ENCODE data around the gene OR2L3. TPM values are rescaled to one million over a fixed set of nuclear protein-coding genes. Genes with fewer than 3 reads are reported as not detected.
"Not testable (repeated sequence)": the region's sequence is repeated elsewhere in the genome, so short reads cannot be mapped to it uniquely, and the experiment has no call there.

OR2L3 gene
- total RNA-seq, 4 donors from 2014 or later = not detected

- TF ChIP-seq, protein P1, sequence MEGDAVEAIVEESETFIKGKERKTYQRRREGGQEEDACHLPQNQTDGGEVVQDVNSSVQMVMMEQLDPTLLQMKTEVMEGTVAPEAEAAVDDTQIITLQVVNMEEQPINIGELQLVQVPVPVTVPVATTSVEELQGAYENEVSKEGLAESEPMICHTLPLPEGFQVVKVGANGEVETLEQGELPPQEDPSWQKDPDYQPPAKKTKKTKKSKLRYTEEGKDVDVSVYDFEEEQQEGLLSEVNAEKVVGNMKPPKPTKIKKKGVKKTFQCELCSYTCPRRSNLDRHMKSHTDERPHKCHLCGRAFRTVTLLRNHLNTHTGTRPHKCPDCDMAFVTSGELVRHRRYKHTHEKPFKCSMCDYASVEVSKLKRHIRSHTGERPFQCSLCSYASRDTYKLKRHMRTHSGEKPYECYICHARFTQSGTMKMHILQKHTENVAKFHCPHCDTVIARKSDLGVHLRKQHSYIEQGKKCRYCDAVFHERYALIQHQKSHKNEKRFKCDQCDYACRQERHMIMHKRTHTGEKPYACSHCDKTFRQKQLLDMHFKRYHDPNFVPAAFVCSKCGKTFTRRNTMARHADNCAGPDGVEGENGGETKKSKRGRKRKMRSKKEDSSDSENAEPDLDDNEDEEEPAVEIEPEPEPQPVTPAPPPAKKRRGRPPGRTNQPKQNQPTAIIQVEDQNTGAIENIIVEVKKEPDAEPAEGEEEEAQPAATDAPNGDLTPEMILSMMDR (IDR thresholded peaks at IDR 0.05) = no peak
- no peak for ATAC-seq (ENCODE audit: low FRiP score)
- DNase-seq (ENCODE audit: low spot score) = no peak
These were observed 16.9 kb upstream of the OR2L3 start, which contains the start of gene OR2L2 for GRCh38 chr1:248029770-248030169. TSS of gene OR2L2 (plus strand) at chr1:248030070. CDS start at chr1:248038268, 8,198 bp downstream.

DNA sequence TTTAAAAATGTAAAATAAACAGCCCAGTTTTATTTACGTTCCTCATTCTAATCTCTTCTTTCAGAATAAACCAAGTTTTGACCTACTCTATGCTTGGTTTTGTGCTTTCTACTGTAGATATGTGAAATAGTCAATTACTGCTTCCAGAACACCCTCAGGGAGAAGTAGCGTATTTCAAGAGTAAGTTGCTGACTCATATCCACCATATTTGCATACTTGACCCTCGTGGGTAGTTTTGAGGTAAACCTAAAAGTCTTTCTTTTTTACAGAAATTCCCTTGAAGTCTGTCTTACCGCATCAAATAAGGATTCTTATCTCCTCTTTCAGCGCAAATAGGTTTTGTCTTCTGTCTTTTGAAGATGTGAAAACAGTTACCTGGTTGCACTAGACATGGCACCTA is 1.4 kb upstream of the OR2L3 start:
- TF ChIP-seq, protein P1 (IDR thresholded peaks at IDR 0.05) = no peak
- no peak for DNase-seq (ENCODE audit: low spot score)
- no peak for ATAC-seq (ENCODE audit: low FRiP score)

DNA sequence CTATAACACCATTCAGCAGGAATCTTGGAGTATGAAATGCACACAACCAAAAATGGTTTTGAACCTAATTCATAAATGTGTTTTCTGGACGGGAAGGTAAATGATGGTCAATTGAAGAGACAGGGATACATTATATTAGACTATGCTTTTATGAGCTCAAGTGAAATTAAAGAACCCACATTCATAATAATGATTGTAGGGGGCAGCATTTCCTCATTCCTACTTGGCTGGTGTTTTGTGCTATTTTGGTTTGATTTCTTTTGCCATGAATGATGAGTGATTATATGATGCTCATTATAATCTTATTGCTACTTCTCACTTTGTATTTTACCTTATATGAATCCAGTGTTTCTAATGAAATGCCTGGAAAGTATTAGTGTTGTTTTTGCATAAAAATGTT is 372 bp downstream of the OR2L3 start:
- DNase-seq (ENCODE audit: low spot score) = no peak
- TF ChIP-seq, protein P1 (IDR thresholded peaks at IDR 0.05) = no peak
- ATAC-seq (ENCODE audit: low FRiP score) = no peak

DNA sequence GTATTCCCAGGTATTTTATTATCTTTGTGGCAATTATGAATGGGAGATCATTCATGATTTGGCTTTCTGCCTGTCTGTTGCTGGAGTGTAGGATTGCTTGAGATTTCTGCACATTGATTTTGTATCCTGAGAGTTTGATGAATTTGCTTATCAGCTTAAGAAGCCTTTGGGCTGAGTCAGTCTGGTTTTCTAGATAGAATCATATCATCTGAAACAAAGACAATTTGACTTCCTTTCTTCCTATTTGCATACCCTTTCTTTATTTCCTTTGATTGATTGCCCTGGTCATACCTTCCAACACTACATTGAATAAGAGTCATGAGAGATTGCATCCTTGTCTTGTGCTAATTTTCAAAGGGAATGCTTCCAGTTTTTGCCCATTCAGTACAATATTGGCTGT is 8.0 kb downstream of the OR2L3 start:
- DNase-seq (ENCODE audit: low spot score) (no peak), ATAC-seq (ENCODE audit: low FRiP score) (no peak)
- TF ChIP-seq, protein P1 (IDR thresholded peaks at IDR 0.05) = no peak

DNA sequence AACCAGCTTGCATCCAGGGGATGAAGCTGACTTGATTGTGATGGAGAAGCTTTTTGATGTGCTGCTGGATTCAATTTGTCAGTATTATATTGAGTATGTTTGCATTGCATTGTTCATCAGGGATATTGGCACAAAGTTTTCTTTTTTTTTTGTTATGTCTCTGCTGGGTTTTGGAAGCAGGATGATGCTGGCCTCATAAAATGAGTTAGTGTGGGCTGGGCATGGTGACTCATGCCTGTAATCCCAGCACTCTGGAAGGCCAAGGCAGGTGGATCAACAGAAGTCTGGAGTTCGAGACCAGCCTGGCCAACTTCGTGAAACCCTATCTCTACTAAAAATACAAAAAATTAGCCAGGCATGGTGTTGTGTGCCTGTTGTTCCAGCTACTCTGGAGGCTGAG is 8.6 kb downstream of the OR2L3 start:
- DNase-seq (ENCODE audit: low spot score) = no peak
- no peak for ATAC-seq (ENCODE audit: low FRiP score)
- TF ChIP-seq, protein P1 (IDR thresholded peaks at IDR 0.05) = no peak

DNA sequence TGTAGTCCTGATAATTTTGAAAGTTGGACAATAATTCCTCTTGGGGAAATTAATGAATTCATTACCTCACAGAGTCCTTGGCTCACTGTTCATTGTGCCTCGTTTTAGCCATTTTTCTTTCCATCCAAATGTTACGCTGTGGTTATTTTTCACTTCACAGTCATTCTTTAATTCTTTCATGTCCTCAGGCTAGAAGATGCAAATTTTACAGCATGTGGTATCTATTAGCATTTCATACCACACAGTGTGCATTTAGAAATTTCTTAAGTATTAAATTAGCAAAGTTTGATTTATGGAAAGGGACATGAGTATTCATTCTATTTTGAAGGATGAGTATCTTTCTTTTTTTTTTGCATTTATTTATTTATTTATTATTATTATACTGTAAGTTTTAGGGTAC is 18.4 kb downstream of the OR2L3 start:
- ATAC-seq (ENCODE audit: low FRiP score) (no peak), DNase-seq (ENCODE audit: low spot score) (no peak)
- TF ChIP-seq, protein P1 (IDR thresholded peaks at IDR 0.05) = no peak

- DNase-seq (ENCODE audit: low spot score) = no peak
- no peak for ATAC-seq (ENCODE audit: low FRiP score)
- TF ChIP-seq, protein P1 (IDR thresholded peaks at IDR 0.05) = no peak
These were observed 19.0 kb downstream of the OR2L3 start for GRCh38 chr1:248065604-248066003.

GRCh38 chr1:248083864-248084263 is 37.2 kb downstream of the OR2L3 start:
- ATAC-seq (ENCODE audit: low FRiP score); DNase-seq (ENCODE audit: low spot score): not testable (repeated sequence)

Measured in omental fat pad (tissue), 4 donors.